HepG2 (cell line): Measurements from ENCODE around the gene PGPEP1. TPM values are rescaled to one million over a fixed set of nuclear protein-coding genes. Genes with fewer than 3 reads are reported as not detected.

Experiments
- ETV5 ChIP-seq: IDR thresholded peaks from 2 replicates; pipeline ENCODE4 v1.6.1; 2018; ENCODE audit warnings: missing biosample characterization, missing genetic modification reagents, inconsistent platforms, borderline replicate concordance
- FOXK1 ChIP-seq: sonication (generic); formaldehyde crosslinking; IDR thresholded peaks from 2 replicates; pipeline ENCODE4 v1.4.0; 2020; ENCODE audit warnings: low read depth, missing genetic modification reagents, borderline replicate concordance
- HNRNPUL1 ChIP-seq: fragments of 200-400 bp; formaldehyde crosslinking; IDR thresholded peaks from 2 replicates; pipeline ENCODE4 v1.6.1; 2017; ENCODE audit warnings: low read depth, mild to moderate bottlenecking, low read length, moderate library complexity
- MXI1 ChIP-seq: IDR thresholded peaks from 3 replicates; pipeline ENCODE4 v1.6.1; 2012; ENCODE audit warnings: low read depth, low read length, inconsistent platforms, borderline replicate concordance
- NFRKB ChIP-seq: fragments of 450-650 bp; IDR thresholded peaks from 2 replicates; pipeline ENCODE4 v1.6.1; 2017
- TBX2 ChIP-seq: sonication (generic); formaldehyde crosslinking; IDR thresholded peaks from 2 replicates; pipeline ENCODE4 v1.5.0; 2020; ENCODE audit warnings: missing genetic modification reagents, mild to moderate bottlenecking, borderline replicate concordance
- TGIF2 ChIP-seq: IDR thresholded peaks from 2 replicates; pipeline ENCODE4 v1.6.1; 2016; ENCODE audit warnings: control low read depth, missing compliant biosample characterization
- ZBTB8A ChIP-seq: sonication (generic); formaldehyde crosslinking; IDR thresholded peaks from 2 replicates; pipeline ENCODE4 v1.4.0; 2020; ENCODE audit warnings: mild to moderate bottlenecking, low read depth, missing genetic modification reagents, borderline replicate concordance
- ZFP82 ChIP-seq: sonication (generic); formaldehyde crosslinking; IDR thresholded peaks from 2 replicates; pipeline ENCODE4 v1.5.1; 2020; ENCODE audit warnings: mild to moderate bottlenecking, missing genetic modification reagents, borderline replicate concordance
- ZFY ChIP-seq: sonication (generic); formaldehyde crosslinking; IDR thresholded peaks from 2 replicates; pipeline ENCODE4 v1.4.0; 2020; ENCODE audit warnings: missing genetic modification reagents
- ZNF207 ChIP-seq: fragments of 450-650 bp; IDR thresholded peaks from 2 replicates; pipeline ENCODE4 v1.6.1; 2016; ENCODE audit warnings: antibody characterized with exemption, borderline replicate concordance
- ZNF350 ChIP-seq: sonication (generic); formaldehyde crosslinking; IDR thresholded peaks from 2 replicates; pipeline ENCODE4 v1.4.0; 2020; ENCODE audit warnings: mild to moderate bottlenecking, low read depth, missing genetic modification reagents, borderline replicate concordance
- ZNF709 ChIP-seq: sonication (generic); formaldehyde crosslinking; IDR thresholded peaks from 2 replicates; pipeline ENCODE4 v1.5.0; 2020; ENCODE audit warnings: mild to moderate bottlenecking, missing genetic modification reagents
- ZNF782 ChIP-seq: sonication (generic); formaldehyde crosslinking; IDR thresholded peaks from 2 replicates; pipeline ENCODE4 v1.4.0; 2020; ENCODE audit warnings: missing genetic modification reagents, mild to moderate bottlenecking, borderline replicate concordance
- polyA plus RNA-seq, 8 experiments: library from polyadenylated mRNA; depleted of rRNA in 3 of 8; stranded (reverse) in 7 of 8; unstranded in 1 of 8; fragments of >200 nt; fragmentation: Illumina TruSeq in 4 of 8; extraction: Trizol in 4 of 8; gene quantifications; 2 replicates each; pipeline versions ENCODE4 v1.2.1 to v1.2.3, GENCODE V29; 2011 to 2016; ENCODE audit warnings: low read depth in 4 of 8, missing spikeins in 1 of 8, mixed read lengths in 1 of 8; ENCODE audit not compliant: insufficient read depth in 1 of 8
- total RNA-seq, 5 experiments: library from RNA; depleted of rRNA; stranded (reverse); fragments of >200 nt; fragmentation: Illumina TruSeq; extraction: Trizol; gene quantifications; 2 replicates each; pipeline ENCODE4 v1.2.3, GENCODE V29; 2016; ENCODE audit warnings: low read depth in 1 of 5
- TF ChIP-seq, protein P1 (sequence below), 2 experiments: fragments of 450-650 bp in 1 of 2; sonication (generic) in 1 of 2; formaldehyde crosslinking; IDR thresholded peaks; 2 replicates each; pipeline versions ENCODE4 v1.5.0 to v1.8.0; 2020 to 2022; ENCODE audit warnings: mild to moderate bottlenecking in 1 of 2, missing genetic modification reagents in 1 of 2
- TF ChIP-seq, protein P2 (sequence below): IDR thresholded peaks from 2 replicates; pipeline ENCODE4 v1.6.1; 2018; ENCODE audit warnings: missing genetic modification reagents
- TF ChIP-seq, protein P3 (sequence below): sonication (generic); formaldehyde crosslinking; IDR thresholded peaks from 2 replicates; pipeline ENCODE4 v1.8.1; 2023; ENCODE audit warnings: mild to moderate bottlenecking, missing genetic modification reagents
- TF ChIP-seq, protein P4 (sequence below): sonication (generic); formaldehyde crosslinking; IDR thresholded peaks from 2 replicates; pipeline ENCODE4 v1.5.0; 2020; ENCODE audit warnings: mild to moderate bottlenecking, missing genetic modification reagents
- TF ChIP-seq, protein P5 (sequence below): sonication (generic); formaldehyde crosslinking; IDR thresholded peaks from 2 replicates; pipeline ENCODE4 v1.5.1; 2020; ENCODE audit warnings: mild to moderate bottlenecking, missing genetic modification reagents

The PGPEP1 gene
- total and polyA plus RNA-seq, 2 of the 13 experiments (the other 11 are each of a cell fraction or from before 2014, with no cell fraction given): 53.1 to 56.6 TPM

DNA sequence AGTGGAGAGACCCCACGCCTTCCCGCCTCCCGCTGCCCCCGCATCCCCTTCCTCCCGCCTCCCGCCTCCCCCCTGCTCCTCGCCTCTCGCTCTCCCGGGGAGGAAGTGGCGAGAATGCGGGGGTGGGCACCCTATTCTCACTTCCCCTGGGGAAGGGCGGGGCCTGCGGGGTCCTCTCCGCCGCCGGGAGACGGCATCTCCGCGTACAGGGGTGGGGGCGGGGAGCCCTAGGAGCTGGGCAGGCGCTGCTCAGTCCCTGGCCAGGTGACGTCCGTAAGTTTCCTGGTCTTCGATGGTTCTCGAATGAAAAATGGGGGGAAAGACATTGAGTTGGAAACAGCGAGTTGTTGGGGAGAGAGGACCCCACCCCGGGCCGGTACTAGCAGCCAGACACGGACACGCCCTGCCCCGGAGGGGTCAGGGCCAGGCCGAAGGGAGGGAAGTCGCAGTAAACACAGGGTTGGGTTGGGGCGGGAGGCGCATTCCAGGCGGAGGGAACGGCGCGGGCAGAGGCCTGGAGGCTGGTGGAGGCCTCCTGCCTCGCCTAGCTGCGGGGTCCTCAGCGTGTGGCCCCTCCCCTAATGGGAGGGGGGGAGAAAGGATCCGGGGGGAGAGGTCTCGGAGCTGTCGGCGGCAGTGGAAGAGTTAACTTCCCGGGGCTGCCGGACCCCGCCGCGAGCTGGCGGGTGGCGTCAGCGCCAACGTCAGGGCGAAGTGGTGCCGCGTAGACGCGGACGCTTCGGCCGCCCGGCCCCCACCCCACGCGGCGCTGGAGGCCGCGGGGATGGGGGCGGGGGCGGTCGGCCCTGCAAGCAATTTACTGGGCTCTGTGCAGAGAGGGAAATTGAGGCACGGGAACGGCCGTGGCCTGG is 48.6 kb upstream of the PGPEP1 start (continued):
- TF ChIP-seq ZNF207 (no peak), ZNF709 (peak; percentile 61), ZFP82 (CRISPR knock-in tag) (0 out of 2 replicates have a peak, but pooled peaks have one; percentile 59), HNRNPUL1 (no peak), FOXK1 (CRISPR knock-in tag) (peak; percentile 61; the same call in 1 of the 2 replicates), NFRKB (no peak), ZFY (CRISPR knock-in tag) (peak; percentile 56), ZNF350 (CRISPR knock-in tag) (no peak), ZNF782 (CRISPR knock-in tag) (peak; percentile 75; the same call in 1 of the 2 replicates), ETV5 (CRISPR knock-in tag) (peak; percentile 33; the same call in 1 of the 2 replicates), ZBTB8A (CRISPR knock-in tag) (no peak), TGIF2 (CRISPR knock-in tag) (no peak), MXI1 (no peak), TBX2 (peak; percentile 36; the same call in 1 of the 2 replicates)
- TF ChIP-seq, protein P1, sequence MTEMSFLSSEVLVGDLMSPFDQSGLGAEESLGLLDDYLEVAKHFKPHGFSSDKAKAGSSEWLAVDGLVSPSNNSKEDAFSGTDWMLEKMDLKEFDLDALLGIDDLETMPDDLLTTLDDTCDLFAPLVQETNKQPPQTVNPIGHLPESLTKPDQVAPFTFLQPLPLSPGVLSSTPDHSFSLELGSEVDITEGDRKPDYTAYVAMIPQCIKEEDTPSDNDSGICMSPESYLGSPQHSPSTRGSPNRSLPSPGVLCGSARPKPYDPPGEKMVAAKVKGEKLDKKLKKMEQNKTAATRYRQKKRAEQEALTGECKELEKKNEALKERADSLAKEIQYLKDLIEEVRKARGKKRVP (CRISPR knock-in tag; IDR thresholded peaks at IDR 0.05): 0 out of 4 replicates have a peak, but pooled peaks of 1 of the 2 experiments have one; percentile 12
- TF ChIP-seq, protein P2, sequence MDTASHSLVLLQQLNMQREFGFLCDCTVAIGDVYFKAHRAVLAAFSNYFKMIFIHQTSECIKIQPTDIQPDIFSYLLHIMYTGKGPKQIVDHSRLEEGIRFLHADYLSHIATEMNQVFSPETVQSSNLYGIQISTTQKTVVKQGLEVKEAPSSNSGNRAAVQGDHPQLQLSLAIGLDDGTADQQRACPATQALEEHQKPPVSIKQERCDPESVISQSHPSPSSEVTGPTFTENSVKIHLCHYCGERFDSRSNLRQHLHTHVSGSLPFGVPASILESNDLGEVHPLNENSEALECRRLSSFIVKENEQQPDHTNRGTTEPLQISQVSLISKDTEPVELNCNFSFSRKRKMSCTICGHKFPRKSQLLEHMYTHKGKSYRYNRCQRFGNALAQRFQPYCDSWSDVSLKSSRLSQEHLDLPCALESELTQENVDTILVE (CRISPR knock-in tag): peak; percentile 91
- TF ChIP-seq, protein P3, sequence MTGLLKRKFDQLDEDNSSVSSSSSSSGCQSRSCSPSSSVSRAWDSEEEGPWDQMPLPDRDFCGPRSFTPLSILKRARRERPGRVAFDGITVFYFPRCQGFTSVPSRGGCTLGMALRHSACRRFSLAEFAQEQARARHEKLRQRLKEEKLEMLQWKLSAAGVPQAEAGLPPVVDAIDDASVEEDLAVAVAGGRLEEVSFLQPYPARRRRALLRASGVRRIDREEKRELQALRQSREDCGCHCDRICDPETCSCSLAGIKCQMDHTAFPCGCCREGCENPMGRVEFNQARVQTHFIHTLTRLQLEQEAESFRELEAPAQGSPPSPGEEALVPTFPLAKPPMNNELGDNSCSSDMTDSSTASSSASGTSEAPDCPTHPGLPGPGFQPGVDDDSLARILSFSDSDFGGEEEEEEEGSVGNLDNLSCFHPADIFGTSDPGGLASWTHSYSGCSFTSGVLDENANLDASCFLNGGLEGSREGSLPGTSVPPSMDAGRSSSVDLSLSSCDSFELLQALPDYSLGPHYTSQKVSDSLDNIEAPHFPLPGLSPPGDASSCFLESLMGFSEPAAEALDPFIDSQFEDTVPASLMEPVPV (CRISPR knock-in tag): no peak; the same call in 1 of the 2 replicates
- TF ChIP-seq, protein P4, sequence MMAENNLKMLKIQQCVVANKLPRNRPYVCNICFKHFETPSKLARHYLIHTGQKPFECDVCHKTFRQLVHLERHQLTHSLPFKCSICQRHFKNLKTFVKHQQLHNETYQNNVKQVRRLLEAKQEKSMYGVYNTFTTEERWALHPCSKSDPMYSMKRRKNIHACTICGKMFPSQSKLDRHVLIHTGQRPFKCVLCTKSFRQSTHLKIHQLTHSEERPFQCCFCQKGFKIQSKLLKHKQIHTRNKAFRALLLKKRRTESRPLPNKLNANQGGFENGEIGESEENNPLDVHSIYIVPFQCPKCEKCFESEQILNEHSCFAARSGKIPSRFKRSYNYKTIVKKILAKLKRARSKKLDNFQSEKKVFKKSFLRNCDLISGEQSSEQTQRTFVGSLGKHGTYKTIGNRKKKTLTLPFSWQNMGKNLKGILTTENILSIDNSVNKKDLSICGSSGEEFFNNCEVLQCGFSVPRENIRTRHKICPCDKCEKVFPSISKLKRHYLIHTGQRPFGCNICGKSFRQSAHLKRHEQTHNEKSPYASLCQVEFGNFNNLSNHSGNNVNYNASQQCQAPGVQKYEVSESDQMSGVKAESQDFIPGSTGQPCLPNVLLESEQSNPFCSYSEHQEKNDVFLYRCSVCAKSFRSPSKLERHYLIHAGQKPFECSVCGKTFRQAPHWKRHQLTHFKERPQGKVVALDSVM: peak; percentile 99
- TF ChIP-seq, protein P5, sequence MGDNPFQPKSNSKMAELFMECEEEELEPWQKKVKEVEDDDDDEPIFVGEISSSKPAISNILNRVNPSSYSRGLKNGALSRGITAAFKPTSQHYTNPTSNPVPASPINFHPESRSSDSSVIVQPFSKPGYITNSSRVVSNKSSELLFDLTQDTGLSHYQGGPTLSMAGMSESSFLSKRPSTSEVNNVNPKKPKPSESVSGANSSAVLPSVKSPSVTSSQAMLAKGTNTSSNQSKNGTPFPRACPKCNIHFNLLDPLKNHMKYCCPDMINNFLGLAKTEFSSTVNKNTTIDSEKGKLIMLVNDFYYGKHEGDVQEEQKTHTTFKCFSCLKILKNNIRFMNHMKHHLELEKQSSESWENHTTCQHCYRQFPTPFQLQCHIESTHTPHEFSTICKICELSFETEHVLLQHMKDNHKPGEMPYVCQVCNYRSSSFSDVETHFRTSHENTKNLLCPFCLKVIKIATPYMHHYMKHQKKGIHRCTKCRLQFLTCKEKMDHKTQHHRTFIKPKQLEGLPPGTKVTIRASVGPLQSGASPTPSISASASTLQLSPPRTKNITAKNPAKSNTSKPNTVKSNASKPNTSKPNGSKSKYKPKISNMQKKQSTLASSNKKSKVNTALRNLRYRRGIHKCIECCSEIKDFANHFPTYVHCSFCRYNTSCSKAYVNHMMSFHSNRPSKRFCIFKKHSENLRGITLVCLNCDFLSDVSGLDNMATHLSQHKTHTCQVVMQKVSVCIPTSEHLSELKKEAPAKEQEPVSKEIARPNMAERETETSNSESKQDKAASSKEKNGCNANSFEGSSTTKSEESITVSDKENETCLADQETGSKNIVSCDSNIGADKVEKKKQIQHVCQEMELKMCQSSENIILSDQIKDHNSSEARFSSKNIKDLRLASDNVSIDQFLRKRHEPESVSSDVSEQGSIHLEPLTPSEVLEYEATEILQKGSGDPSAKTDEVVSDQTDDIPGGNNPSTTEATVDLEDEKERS (CRISPR knock-in tag): 0 out of 2 replicates have a peak, but pooled peaks have one; percentile 53
